ENCODE data around the gene YBEY. TPM values are rescaled to one million over a fixed set of nuclear protein-coding genes. Genes with fewer than 3 reads are reported as not detected.

The YBEY gene
- total and polyA plus RNA-seq, 2 of the 13 experiments (the other 11 are each of a cell fraction or from before 2014, with no cell fraction given), result 6.5 to 8.9 TPM

DNA sequence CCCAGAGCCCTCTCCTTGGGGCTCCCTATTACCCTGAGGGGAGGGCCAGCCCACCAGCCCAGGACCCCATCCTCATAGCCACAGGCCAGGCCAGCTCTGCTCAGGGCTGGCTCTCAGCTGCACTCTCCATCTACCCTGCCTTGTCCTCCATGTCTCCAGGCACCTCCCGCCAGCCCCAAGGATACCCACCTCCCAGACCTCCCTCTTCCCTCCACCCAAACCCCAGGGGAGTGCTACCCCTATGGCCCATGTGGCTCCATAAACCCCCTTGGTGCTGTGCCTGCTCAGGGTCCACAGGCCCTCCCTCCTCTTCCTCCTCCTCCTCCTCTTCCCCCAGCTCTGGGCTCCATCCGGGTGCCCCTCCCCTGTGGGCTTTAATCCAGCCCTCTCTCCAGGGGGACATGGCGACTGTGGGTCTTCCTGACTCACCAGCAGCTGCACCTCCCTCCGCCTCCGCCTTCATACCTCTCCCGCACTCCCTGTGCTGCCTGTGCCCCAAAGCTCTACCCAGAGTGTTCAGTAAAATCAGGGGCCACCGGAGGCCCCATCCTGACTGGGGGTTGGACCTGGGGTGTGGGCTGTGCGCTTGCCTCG lies 9.1 kb downstream of the YBEY start (continued):
- TF ChIP-seq, protein P1, sequence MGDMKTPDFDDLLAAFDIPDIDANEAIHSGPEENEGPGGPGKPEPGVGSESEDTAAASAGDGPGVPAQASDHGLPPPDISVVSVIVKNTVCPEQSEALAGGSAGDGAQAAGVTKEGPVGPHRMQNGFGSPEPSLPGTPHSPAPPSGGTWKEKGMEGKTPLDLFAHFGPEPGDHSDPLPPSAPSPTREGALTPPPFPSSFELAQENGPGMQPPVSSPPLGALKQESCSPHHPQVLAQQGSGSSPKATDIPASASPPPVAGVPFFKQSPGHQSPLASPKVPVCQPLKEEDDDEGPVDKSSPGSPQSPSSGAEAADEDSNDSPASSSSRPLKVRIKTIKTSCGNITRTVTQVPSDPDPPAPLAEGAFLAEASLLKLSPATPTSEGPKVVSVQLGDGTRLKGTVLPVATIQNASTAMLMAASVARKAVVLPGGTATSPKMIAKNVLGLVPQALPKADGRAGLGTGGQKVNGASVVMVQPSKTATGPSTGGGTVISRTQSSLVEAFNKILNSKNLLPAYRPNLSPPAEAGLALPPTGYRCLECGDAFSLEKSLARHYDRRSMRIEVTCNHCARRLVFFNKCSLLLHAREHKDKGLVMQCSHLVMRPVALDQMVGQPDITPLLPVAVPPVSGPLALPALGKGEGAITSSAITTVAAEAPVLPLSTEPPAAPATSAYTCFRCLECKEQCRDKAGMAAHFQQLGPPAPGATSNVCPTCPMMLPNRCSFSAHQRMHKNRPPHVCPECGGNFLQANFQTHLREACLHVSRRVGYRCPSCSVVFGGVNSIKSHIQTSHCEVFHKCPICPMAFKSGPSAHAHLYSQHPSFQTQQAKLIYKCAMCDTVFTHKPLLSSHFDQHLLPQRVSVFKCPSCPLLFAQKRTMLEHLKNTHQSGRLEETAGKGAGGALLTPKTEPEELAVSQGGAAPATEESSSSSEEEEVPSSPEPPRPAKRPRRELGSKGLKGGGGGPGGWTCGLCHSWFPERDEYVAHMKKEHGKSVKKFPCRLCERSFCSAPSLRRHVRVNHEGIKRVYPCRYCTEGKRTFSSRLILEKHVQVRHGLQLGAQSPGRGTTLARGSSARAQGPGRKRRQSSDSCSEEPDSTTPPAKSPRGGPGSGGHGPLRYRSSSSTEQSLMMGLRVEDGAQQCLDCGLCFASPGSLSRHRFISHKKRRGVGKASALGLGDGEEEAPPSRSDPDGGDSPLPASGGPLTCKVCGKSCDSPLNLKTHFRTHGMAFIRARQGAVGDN (CRISPR knock-in tag; IDR thresholded peaks at IDR 0.05), result peak; percentile 50
- TF ChIP-seq GATAD1 (CRISPR knock-in tag; IDR thresholded peaks at IDR 0.05), result 0 out of 2 replicates have a peak, but pooled peaks have one; percentile 21
- 0 out of 2 replicates have a peak, but pooled peaks have one; percentile 34 for TF ChIP-seq HDAC1 (CRISPR knock-in tag; IDR thresholded peaks at IDR 0.05)
- TF ChIP-seq ZNF816 (CRISPR knock-in tag; IDR thresholded peaks at IDR 0.05; ENCODE audit: borderline replicate concordance), result no peak
- no peak for TF ChIP-seq ZBTB4 (CRISPR knock-in tag; IDR thresholded peaks at IDR 0.05; ENCODE audit: borderline replicate concordance)
- TF ChIP-seq KDM1A (CRISPR knock-in tag; IDR thresholded peaks at IDR 0.05), result no peak
- no peak for TF ChIP-seq ZNF460 (CRISPR knock-in tag; IDR thresholded peaks at IDR 0.05; ENCODE audit: borderline replicate concordance)
- TF ChIP-seq ZNF263 (CRISPR knock-in tag; IDR thresholded peaks at IDR 0.05), result peak; percentile 35
- peak; percentile 8; the same call in 1 of the 2 replicates for TF ChIP-seq AKAP8 (CRISPR knock-in tag; IDR thresholded peaks at IDR 0.05)
- TF ChIP-seq ZBED4 (CRISPR knock-in tag; IDR thresholded peaks at IDR 0.05; ENCODE audit: borderline replicate concordance), result no peak
- TF ChIP-seq ZBTB7A (CRISPR knock-in tag; IDR thresholded peaks at IDR 0.05), result 0 out of 2 replicates have a peak, but pooled peaks have one; percentile 1
- no peak for TF ChIP-seq ZFP90 (CRISPR knock-in tag; IDR thresholded peaks at IDR 0.05; ENCODE audit: borderline replicate concordance)
- 0 out of 2 replicates have a peak, but pooled peaks have one; percentile 53 for TF ChIP-seq ZNF547 (CRISPR knock-in tag; IDR thresholded peaks at IDR 0.05)
- no peak for TF ChIP-seq ZNF101 (CRISPR knock-in tag; IDR thresholded peaks at IDR 0.05; ENCODE audit: borderline replicate concordance, low read depth)
- peak; percentile 7; the same call in 1 of the 2 replicates for TF ChIP-seq FOSL2 (CRISPR knock-in tag; IDR thresholded peaks at IDR 0.05)
- TF ChIP-seq ZNF564 (CRISPR knock-in tag; IDR thresholded peaks at IDR 0.05), result 0 out of 2 replicates have a peak, but pooled peaks have one; percentile 7
- no peak for TF ChIP-seq ZFP82 (CRISPR knock-in tag; IDR thresholded peaks at IDR 0.05; ENCODE audit: borderline replicate concordance)
- TF ChIP-seq ZNF510 (CRISPR knock-in tag; IDR thresholded peaks at IDR 0.05; ENCODE audit: low read depth), result no peak
